Anterior cingulate cortex (tissue), 58 donors: ENCODE measurements around the gene UBE2S.

ENCODE experiments used
- DNase-seq, 58 donors: peaks; one replicate each; lab custom pipeline; 2025; lab: John Stamatoyannopoulos, UW

Gene UBE2S

GRCh38 chr19:55368701-55369563 is 38.7 kb downstream of the UBE2S start:
- DNase-seq = no peak

DNA sequence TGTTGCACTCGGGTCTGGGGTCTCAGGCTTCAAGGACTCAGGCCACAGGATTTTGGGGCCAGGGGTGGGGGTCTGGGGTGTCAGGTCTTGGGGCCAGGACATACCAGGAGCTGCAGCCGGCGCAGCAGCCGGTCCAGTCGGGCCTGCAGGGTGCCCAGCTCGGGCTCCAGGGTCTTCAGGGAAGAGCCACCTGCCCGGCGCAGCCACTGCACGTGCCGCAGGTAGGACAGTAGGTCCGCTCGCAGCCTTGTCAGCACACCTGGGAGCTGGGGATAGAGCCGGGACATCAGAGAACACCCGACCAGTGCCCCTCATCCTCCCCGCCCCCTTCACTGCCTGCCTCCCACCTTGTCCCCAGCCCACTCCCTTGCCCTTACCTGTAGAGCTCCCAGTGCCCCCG is 39.5 kb downstream of the UBE2S start:
- DNase-seq = no peak

- no peak for DNase-seq
Measured at GRCh38 chr19:55366790-55367189, 40.8 kb downstream of the UBE2S start.

GRCh38 chr19:55365964-55366363 is 41.6 kb downstream of the UBE2S start:
- peak in 1 of 58 donors; percentile 15 for DNase-seq

DNA sequence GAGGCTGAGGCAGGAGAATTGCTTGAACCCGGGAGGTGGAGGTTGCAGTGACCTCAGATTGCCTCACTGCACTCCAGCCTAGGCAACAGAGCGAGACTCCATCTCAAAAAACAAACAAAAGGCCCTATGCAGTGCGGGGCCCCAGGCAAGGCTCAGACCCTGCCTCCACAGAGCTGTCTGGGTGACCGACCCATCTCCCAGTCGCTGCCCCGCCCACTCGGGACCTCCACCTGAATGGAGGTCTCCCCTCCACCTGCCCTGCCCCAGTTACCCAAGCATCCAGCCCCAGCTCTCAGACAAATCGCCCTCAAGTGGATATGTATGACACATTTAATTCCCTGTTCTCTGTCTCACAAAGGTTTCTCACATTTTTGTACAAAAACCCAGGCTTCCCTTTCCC is 42.3 kb downstream of the UBE2S start:
- no peak for DNase-seq

DNA sequence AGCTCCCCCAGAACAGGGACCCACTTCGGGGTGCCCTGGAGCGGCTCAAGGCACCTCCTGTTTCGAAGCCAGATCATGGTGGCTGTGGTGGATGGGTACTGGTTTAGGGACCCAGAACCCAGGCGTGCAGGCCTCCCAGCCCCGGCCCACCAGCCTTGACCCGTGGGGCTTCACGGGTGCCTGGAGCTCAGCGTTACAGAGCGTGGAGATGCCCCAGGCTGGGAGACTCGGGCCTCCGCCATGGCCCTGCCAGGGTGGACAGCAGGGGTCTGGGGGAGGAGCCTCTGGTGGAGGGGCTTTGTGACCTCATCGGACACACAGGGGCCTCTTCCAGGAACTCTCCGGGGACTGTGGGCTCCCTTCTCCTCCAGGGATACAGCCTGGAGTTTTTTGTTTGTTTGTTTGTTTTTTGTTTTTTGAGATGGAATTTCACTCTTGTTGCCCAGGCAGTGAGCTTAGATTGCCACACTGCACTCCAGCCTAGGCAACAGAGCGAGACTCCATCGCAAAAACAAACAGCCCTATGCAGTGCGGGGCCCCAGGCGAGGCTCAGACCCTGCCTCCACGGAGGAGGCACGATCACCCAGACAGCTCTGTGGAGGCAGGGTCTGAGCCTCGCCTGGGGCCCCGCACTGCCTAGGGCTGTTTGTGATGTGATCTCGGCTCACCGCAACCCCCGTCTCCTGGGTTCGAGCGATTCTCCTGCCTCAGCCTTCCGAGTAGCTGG is 44.4 kb downstream of the UBE2S start, which contains the start of gene GARIN5B:
Gene GARIN5B, minus strand, starts transcription at position 271 of the 727 bp plus-strand sequence. Its CDS starts 194 bp downstream, at position 77.
- DNase-seq = no peak

GRCh38 chr19:55362174-55362989 is 45.2 kb downstream of the UBE2S start:
- DNase-seq = no peak

GRCh38 chr19:55360902-55361301 is 46.7 kb downstream of the UBE2S start:
- no peak for DNase-seq

GRCh38 chr19:55358943-55359908 is 48.4 kb downstream of the UBE2S start:
- no peak for DNase-seq

DNA sequence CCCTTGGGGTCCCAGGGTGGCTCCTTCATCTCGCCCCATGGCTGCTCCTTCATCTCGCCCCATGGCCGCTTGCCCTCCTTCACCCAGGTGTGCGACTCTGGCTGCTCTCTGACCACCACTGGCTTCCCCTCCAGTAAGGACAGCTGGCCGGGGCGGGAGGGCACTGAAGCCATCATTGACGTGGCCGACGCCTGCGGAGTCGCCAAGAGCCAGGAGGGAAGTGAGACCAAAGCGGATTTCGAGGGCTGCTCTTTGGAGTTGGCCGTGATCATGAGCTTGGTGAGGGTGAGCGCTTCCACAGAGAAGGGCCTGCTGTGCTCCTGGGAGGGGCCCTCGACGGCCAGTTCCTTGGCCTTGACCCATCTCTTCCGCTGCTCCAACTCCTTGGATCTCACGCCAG is 49.1 kb downstream of the UBE2S start:
- DNase-seq = no peak

DNA sequence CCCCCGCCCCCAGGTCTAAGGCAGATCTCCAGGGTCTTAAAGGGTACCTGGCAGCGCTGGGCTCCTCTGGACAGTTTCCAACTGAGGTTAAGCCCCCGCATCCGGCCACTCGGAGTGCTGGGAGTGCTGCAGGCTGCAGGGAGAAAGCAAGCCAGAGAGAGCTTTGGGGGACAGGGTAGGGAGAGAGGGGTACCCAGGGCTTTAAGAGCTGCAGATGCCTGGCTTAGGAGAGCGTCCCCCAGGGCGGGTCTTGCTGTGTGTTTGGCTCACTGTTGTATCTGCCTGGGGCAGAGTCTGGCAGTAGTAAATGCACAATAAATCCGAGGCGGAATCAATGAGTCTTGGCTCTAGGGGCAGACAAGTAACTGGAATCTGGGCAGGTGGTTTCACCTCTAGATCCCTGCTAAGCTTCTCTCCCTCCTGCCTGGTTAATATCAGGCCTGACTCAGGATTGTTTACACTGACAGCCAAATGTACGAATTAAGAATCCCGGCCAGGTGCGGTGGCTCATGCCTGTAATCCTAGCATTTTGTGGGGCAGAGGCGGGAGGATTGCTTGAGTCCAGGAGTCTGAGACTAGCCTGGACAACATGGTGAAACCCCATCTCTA is 52.3 kb downstream of the UBE2S start:
- no peak for DNase-seq

DNA sequence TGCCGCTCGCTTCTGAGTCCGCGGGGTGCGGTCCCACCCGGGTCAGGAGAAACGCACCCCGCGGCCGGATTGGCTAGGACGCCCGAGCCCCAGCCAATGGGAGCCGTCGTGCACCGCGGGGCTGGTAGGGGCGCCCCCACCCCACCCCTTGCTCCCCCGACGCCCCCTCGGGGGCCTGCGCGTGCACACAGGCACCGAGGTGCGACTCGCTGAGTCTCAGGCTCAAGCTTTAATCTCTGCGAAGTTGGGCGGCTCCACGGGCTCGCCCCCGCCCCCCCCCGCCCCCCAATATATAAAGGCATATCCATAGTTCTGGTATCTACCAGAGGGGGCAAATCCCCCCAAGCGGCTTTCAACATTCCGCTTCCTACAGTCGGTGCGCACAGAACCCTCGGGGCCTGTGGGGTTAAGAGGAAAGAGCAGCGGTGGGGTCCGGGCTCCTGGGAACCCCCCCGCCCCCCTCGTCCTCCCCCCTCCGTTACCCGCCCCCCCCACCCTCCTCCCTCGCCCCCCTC is 52.8 kb downstream of the UBE2S start, which contains the start of gene COX6B2:
Gene COX6B2, minus strand, starts transcription at position 22 of the 515 bp plus-strand sequence. CDS start 198 bp downstream, outside the sequence.
- DNase-seq = no peak

- DNase-seq = peak in 4 of 58 donors; percentile 6 to 27 (median 23)
Measured at GRCh38 chr19:55353803-55354697, 53.5 kb downstream of the UBE2S start.

DNA sequence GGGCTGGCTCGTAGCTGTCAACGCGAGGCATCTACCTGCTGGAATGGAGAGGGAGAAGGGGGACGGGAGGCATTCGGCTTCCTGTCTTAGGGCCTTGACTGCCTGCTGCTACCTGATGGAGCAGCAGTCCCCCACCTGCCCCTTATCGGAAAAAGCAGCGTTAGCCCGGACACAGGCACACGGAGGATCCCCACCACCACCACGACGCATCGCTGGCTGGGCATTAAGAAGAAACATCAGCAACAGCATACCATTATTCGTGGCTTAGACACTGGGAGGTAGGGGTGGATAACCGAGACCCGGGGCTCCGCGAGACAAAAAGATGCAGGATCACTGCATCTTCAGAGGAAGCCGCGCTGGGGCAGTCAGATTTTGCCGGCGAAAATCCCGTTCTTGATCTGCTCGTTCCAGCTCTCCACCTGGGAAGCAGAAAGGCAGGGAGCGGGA is 54.2 kb downstream of the UBE2S start:
- no peak for DNase-seq

GRCh38 chr19:55352549-55353145 is 54.9 kb downstream of the UBE2S start:
- no peak for DNase-seq

DNA sequence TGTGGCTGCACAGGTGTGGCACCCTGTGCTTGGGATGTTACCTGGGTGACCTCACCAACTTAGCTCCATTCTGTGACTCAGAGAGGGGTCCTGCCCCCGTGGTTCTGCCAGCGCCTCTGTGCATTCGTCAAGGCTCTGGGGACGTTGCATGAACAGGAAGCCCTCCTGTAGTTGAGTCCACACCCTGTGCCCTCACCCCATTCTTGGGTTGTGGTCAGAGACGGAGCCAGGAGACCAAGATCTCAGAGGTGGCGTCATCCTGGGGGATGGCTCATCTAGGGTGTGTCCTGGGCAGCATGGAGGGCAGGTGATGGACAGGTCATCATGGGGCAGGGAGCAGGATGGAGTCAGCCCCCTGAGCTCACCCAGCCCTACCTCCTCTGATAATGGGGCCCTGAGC is 55.5 kb downstream of the UBE2S start:
- DNase-seq = no peak

DNA sequence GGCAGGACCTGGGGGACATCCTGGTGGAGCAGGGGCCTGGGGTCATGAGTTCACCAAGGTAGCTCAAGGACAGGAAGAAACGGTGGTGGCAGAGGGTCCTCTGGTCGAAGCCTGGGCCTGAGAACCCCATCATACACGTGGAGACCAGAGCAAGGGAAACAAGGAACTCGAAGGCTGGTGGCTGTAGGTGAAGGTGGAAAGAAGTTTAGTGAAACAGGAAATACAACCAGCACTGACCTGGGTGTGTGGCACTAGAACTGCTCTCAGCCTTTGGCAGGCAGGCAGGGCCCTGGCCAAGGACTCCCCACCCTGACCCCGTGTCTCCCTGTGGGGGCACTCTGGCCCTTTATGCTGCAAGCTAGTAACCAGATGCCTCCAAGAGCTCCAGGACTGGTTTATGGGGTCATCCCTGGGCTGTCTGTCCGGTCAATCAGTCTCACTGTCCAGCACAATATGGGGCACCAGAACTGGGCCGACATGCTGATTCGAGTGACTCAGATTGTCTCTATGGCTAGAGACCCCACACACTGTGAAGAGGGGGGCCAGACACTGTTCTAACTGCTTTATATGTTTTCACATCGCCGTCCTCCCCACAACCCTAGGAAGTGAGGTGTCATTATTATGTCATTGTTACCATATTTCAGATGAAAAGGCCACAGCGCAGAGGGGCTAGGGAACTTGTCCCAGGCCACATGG is 56.8 kb downstream of the UBE2S start:
- no peak for DNase-seq
